Esophagus squamous epithelium (tissue), 4 donors: ENCODE data around the gene DSCAML1.

ENCODE experiments used
- CTCF ChIP-seq, 6 experiments: fragments of 450-650 bp in 4 of 6; fragments of 200-600 bp in 2 of 6; sonication (generic) in 2 of 6; IDR thresholded peaks; one replicate each; pipeline ENCODE4 v1.5.1; 2016 to 2019; ENCODE audit warnings: antibody characterized with exemption in 6 of 6, mild to moderate bottlenecking in 4 of 6, moderate library complexity in 4 of 6
- POLR2A ChIP-seq, 4 donors: fragments of 450-650 bp; IDR thresholded peaks; one replicate each; pipeline ENCODE4 v1.6.1; 2017; ENCODE audit warnings: antibody characterized with exemption in 4 of 4, mild to moderate bottlenecking in 4 of 4, moderate library complexity in 3 of 4

- TF ChIP-seq CTCF (IDR thresholded peaks at IDR 0.05) (no peak), POLR2A (IDR thresholded peaks at IDR 0.05) (no peak)
These were observed 167.9 kb downstream of the DSCAML1 start for GRCh38 chr11:117629146-117629545.
